Measurements from ENCODE around the gene MXRA7.
"Not testable (repeated sequence)": the region's sequence is repeated elsewhere in the genome, so short reads cannot be mapped to it uniquely, and the experiment has no call there.

DNA sequence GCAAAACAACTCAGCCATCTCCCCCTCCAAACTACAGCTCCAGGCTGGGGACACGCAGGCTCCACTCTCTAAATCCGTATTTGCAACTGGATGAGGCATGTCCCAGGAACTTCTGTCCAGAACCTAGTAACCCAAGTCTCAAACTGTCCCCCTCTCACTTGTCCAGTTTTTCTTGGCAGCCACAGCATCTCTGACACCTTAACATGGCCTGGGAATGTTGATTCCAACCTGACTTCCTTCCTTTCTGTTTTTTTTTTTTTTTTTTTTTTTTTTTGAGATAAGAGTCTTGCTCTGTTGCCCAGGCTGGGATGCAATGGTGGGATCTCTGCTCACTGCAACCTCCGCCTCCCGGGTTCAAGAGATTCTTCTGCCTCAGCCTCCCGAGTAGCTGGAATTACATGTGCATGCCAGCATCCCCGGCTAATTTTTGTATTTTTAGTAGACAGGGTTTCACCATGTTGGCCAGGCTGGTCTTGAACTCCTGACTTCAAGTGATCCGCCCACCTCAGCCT is 12.2 kb downstream of the MXRA7 start:
- TF ChIP-seq ZNF274 (IDR thresholded peaks at IDR 0.05; ENCODE audit: low read depth, low read length); YY1 (IDR thresholded peaks at IDR 0.05; ENCODE audit: insufficient read depth, insufficient read length): not testable (repeated sequence)

All from NT2/D1 (cell line).